KOPT-K1 (cell line): Measurements from ENCODE around the gene TTN.

Experiments
- H3K27ac ChIP-seq: fragments of 200-600 bp; sonication (generic); 2 replicates; pipeline ENCODE4 v1.5.1; 2016; ENCODE audit warnings: antibody characterized with exemption, mild to moderate bottlenecking, low read depth, low read length; ENCODE audit not compliant: poor library complexity, severe bottlenecking
- H3K36me3 ChIP-seq: fragments of 200-600 bp; sonication (generic); 2 replicates; pipeline ENCODE4 v1.5.1; 2017; ENCODE audit warnings: antibody characterized with exemption, mild to moderate bottlenecking, low read length, moderate library complexity; ENCODE audit not compliant: insufficient read depth
- H3K9me3 ChIP-seq: fragments of 200-600 bp; sonication (generic); 2 replicates; pipeline ENCODE4 v1.5.1; 2017; ENCODE audit warnings: antibody characterized with exemption, low read length, mild to moderate bottlenecking; ENCODE audit not compliant: insufficient read depth, poor library complexity, severe bottlenecking

The TTN gene

GRCh38 chr2:178506524-178506923 lies 300.7 kb downstream of the TTN start:
- H3K36me3 ChIP-seq = peaks cover 71% of the 10 kb centered on the region

GRCh38 chr2:178506101-178506500 lies 301.1 kb downstream of the TTN start:
- Histone ChIP-seq H3K27ac (no peak overlapping the region), H3K9me3 (no peaks in the 10 kb centered on the region), H3K36me3 (peaks cover 74% of the 10 kb centered on the region)

More at GRCh38 chr2:178506524-178506923, 300.7 kb downstream of the TTN start:
- Histone ChIP-seq H3K9me3 (no peaks in the 10 kb centered on the region), H3K27ac (no peak overlapping the region)

GRCh38 chr2:178502751-178503150 lies 304.5 kb downstream of the TTN start:
- Histone ChIP-seq H3K9me3 (no peaks in the 10 kb centered on the region), H3K27ac (no peak overlapping the region), H3K36me3 (peaks cover 85% of the 10 kb centered on the region)

- no peak overlapping the region for H3K27ac ChIP-seq
- H3K36me3 ChIP-seq = peaks cover 93% of the 10 kb centered on the region
- no peaks in the 10 kb centered on the region for H3K9me3 ChIP-seq
Observed at GRCh38 chr2:178499640-178500039, 307.6 kb downstream of the TTN start.

- Histone ChIP-seq H3K27ac (no peak overlapping the region), H3K36me3 (peaks cover 92% of the 10 kb centered on the region), H3K9me3 (no peaks in the 10 kb centered on the region)
Observed at GRCh38 chr2:178498137-178498536, 309.1 kb downstream of the TTN start.

- peaks cover 91% of the 10 kb centered on the region for H3K36me3 ChIP-seq
- no peaks in the 10 kb centered on the region for H3K9me3 ChIP-seq
- no peak overlapping the region for H3K27ac ChIP-seq
Observed at GRCh38 chr2:178496049-178496448, 311.2 kb downstream of the TTN start.

- Histone ChIP-seq H3K9me3 (no peaks in the 10 kb centered on the region), H3K27ac (no peak overlapping the region), H3K36me3 (peaks cover 98% of the 10 kb centered on the region)
Observed at GRCh38 chr2:178491612-178492011, 315.6 kb downstream of the TTN start.

GRCh38 chr2:178485356-178485755 lies 321.9 kb downstream of the TTN start:
- no peaks in the 10 kb centered on the region for H3K9me3 ChIP-seq
- H3K36me3 ChIP-seq = peaks cover 43% of the 10 kb centered on the region
- H3K27ac ChIP-seq = no peak overlapping the region

- H3K36me3 ChIP-seq = peaks cover 34% of the 10 kb centered on the region
- no peak overlapping the region for H3K27ac ChIP-seq
- no peaks in the 10 kb centered on the region for H3K9me3 ChIP-seq
Observed at GRCh38 chr2:178484245-178485041, 322.8 kb downstream of the TTN start.

- Histone ChIP-seq H3K36me3 (peaks cover 14% of the 10 kb centered on the region; the same call in 1 of the 2 replicates), H3K27ac (no peak overlapping the region)
Observed at GRCh38 chr2:178482437-178482836, 324.8 kb downstream of the TTN start.

GRCh38 chr2:178480227-178481181 lies 326.7 kb downstream of the TTN start, which contains the start of gene PLEKHA3:
PLEKHA3 (plus strand) TSS chr2:178480457; CDS start chr2:178480870, 413 bp downstream.
- no peaks in the 10 kb centered on the region for H3K9me3 ChIP-seq
- peak within 1 kb of the TSS; percentile 64 for H3K27ac ChIP-seq
- no peaks in the 10 kb centered on the region for H3K36me3 ChIP-seq

More at GRCh38 chr2:178482437-178482836, 324.8 kb downstream of the TTN start:
- no peaks in the 10 kb centered on the region for H3K9me3 ChIP-seq

GRCh38 chr2:178479758-178480226 lies 327.4 kb downstream of the TTN start:
- Histone ChIP-seq H3K9me3 (no peaks in the 10 kb centered on the region), H3K36me3 (no peaks in the 10 kb centered on the region), H3K27ac (peak overlapping the region; percentile 64)

- Histone ChIP-seq H3K36me3 (no peaks in the 10 kb centered on the region), H3K9me3 (no peaks in the 10 kb centered on the region), H3K27ac (peak overlapping the region; percentile 69)
Observed at GRCh38 chr2:178479275-178479616, 328.0 kb downstream of the TTN start.

- H3K9me3 ChIP-seq = no peaks in the 10 kb centered on the region
- H3K36me3 ChIP-seq = no peaks in the 10 kb centered on the region
- H3K27ac ChIP-seq = peak within 1 kb of the TSS; percentile 69
Observed at GRCh38 chr2:178478439-178479274, 328.6 kb downstream of the TTN start, which contains the start of gene FKBP7. FKBP7 (minus strand) TSS chr2:178478600; CDS start chr2:178478499, 101 bp downstream.
